GM12873 (cell line): Measurements from ENCODE around the gene DAB2IP.

Experiments
- TF ChIP-seq, protein P1 (sequence below): IDR thresholded peaks from 2 replicates; pipeline ENCODE4 v1.5.1; 2012; ENCODE audit warnings: low read depth, mild to moderate bottlenecking, moderate library complexity, low read length, control low read depth; ENCODE audit not compliant: insufficient read depth; ENCODE audit errors: missing control alignments

Gene DAB2IP

DNA sequence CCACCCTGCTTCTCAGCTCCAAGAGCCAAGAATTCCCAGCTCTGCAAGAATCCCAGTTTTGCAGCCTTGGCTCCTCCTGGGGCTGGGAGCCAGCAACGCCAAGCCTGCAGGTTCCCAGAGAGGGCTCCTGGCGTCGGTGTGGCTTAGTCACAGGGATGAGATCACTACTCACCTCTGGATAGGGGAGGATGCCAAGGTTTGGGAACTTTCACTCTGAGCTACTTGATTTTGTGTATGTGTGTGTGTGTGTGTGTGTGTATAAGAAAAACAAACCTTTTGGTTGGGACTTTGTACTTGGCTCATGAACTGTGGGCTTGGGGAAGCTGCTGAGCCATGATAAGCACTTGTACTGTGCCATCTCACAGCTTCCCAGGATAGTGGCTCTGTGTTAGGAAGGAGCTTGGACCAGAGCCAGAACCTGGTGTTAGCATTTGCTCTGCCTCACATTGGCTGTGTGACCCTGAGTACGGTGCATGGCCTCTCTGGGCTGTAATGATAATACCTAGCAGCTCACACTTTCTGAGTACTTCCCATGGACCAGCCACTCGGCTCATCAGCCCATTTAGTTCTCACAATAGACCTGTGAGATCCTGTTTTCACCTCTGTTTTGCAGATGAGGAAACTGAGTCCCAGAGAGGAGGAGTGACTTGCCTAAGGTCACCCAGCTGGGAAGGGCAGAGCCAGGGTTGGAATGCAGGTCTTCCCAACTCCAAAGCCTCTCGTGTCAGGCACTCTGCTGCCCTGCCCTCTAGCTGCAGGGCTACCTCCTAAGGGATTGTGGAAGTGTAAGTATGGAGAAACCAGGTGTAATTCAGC is 41.4 kb upstream of the DAB2IP start:
- TF ChIP-seq, protein P1, sequence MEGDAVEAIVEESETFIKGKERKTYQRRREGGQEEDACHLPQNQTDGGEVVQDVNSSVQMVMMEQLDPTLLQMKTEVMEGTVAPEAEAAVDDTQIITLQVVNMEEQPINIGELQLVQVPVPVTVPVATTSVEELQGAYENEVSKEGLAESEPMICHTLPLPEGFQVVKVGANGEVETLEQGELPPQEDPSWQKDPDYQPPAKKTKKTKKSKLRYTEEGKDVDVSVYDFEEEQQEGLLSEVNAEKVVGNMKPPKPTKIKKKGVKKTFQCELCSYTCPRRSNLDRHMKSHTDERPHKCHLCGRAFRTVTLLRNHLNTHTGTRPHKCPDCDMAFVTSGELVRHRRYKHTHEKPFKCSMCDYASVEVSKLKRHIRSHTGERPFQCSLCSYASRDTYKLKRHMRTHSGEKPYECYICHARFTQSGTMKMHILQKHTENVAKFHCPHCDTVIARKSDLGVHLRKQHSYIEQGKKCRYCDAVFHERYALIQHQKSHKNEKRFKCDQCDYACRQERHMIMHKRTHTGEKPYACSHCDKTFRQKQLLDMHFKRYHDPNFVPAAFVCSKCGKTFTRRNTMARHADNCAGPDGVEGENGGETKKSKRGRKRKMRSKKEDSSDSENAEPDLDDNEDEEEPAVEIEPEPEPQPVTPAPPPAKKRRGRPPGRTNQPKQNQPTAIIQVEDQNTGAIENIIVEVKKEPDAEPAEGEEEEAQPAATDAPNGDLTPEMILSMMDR = no peak

- TF ChIP-seq, protein P1 = no peak
Measured at GRCh38 chr9:121610638-121610953, 40.8 kb upstream of the DAB2IP start.

- TF ChIP-seq, protein P1 = no peak
Measured at GRCh38 chr9:121612511-121612998, 38.9 kb upstream of the DAB2IP start.

DNA sequence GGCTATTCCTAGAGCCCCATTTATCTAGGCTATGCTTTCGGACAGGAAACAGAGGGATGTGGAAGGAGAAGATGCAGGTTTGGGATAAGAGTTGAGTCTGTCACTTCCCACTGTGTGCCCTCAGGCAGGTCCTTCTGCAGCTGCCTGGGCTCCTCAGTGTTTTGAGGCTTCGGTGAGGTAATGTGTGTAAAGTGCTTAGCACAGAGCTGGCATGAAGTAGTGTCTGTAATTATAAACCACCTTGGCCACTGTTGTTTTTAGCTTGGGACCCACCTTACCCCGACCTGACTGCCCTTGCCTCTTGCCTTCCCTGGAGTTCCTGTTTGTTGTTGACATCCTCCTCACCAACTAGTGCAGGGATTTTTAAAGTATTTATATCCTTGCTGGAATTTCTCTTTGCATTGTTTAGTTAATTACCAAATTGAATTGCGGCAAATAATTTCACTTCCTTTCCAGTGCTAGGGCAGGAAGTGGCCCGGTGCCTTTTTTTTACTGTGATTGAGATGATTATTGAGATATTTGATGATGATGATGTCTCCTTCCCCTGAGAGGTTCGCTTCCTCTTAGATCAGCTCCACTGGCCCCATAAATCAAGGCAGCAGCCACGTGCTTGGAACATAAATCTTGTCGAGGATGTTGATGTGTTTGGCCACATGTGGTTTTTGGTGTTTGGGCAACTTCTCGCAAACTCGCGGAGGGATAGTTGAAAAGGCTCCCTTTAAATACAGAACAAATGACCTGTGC is 38.3 kb upstream of the DAB2IP start:
- TF ChIP-seq, protein P1 = no peak

- TF ChIP-seq, protein P1 = no peak
Measured at GRCh38 chr9:121616123-121616755, 35.2 kb upstream of the DAB2IP start.

DNA sequence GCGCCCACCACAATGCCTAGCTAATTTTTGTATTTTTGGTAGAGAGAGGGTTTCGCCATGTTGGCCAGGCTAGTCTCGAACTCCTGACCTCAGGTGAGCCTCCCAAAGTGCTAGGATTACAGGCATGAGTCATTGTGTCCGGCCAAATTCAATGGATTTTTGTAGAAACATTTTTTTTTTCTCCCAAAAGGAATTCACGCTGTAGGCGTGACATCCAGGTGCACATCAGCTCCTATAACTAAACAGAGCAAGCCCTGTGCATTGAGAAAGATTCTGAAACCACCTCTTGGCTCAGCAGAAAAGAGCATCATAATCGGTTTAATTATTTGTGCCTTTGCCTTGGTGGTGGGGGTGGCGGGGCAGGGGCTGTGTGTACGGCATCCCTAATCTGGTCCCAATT is 32.9 kb upstream of the DAB2IP start:
- TF ChIP-seq, protein P1 = no peak

- TF ChIP-seq, protein P1 = no peak
Measured at GRCh38 chr9:121619545-121620324, 31.7 kb upstream of the DAB2IP start.
